MM.1S (cell line): ENCODE data around the gene RAB3B.

ENCODE experiments used
- CTCF ChIP-seq: fragments of 300-600 bp; sonication (generic); IDR thresholded peaks from 2 replicates; pipeline ENCODE4 v1.5.1; 2016; ENCODE audit warnings: antibody characterized with exemption, low read length, mixed read lengths
- EZH2 ChIP-seq: fragments of 300-600 bp; sonication (generic); optimal IDR thresholded peaks from 2 replicates; pipeline ENCODE3; 2017; ENCODE audit warnings: low read depth, mild to moderate bottlenecking, antibody characterized with exemption, low read length, mixed read lengths
- EZH2phosphoT487 ChIP-seq: fragments of 300-600 bp; sonication (generic); IDR thresholded peaks from 2 replicates; pipeline ENCODE4 v1.6.1; 2018; ENCODE audit warnings: antibody characterized with exemption, low read length

GRCh38 chr1:51948491-51948915, 42.0 kb downstream of the RAB3B start:
- TF ChIP-seq EZH2phosphoT487 = no peak
- TF ChIP-seq CTCF = no peak
- TF ChIP-seq EZH2 = no peak
